A549 (cell line): ENCODE measurements around the gene IGF2BP3. TPM values are rescaled to one million over a fixed set of nuclear protein-coding genes. Genes with fewer than 3 reads are reported as not detected.

Experiments used
- ATAC-seq, 2 experiments: fragments of 200-7000 bp in 1 of 2; fragments of >200 bp in 1 of 2; cut with Nextera tagmentation in 1 of 2; cut with Tn5 transposase in 1 of 2; 3 replicates each; pipeline versions ENCODE4 v1.8.0 to v1.9.1; 2018 to 2020; ENCODE audit warnings: mild to moderate bottlenecking in 1 of 2, moderate library complexity in 1 of 2
- CTCF ChIA-PET: fragments of 300-600 bp; sonication (Branson Sonifier 250); formaldehyde crosslinking; extraction: SDS; loops from one replicate; lab custom pipeline; 2021; ENCODE audit warnings: antibody characterized with exemption, inconsistent platforms; lab: Yijun Ruan, JAX
- POLR2A ChIA-PET: fragments of 350-600 bp; formaldehyde crosslinking; extraction: SDS; loops from one replicate; lab custom pipeline; 2021; ENCODE audit warnings: antibody characterized with exemption, inconsistent platforms; lab: Yijun Ruan, JAX
- DNase-seq, 2 experiments: peaks; one replicate each; pipeline versions ENCODE4 v3.0.0 to v3.0.0-alpha.2; 2011 to 2016; ENCODE audit warnings: low read depth in 1 of 2, low spot score in 1 of 2
- FAIRE-seq: peaks from 2 replicates; lab custom pipeline; 2011; peaks lifted over from hg19 to GRCh38; lab: Jason Lieb, UNC
- H3K27ac ChIP-seq, 2 experiments: fragments of >200 bp; sonication (Bioruptor Twin); formaldehyde crosslinking; 3 replicates each; pipeline ENCODE4 v1.5.1; 2016 to 2017
- H3K4me1 ChIP-seq: fragments of >200 bp; sonication (Bioruptor Twin); formaldehyde crosslinking; 3 replicates; pipeline ENCODE4 v1.6.1; 2016
- H3K4me2 ChIP-seq: fragments of >200 bp; sonication (Bioruptor Twin); formaldehyde crosslinking; 3 replicates; pipeline ENCODE4 v1.6.1; 2016
- H3K4me3 ChIP-seq: fragments of >200 bp; sonication (Bioruptor Twin); formaldehyde crosslinking; 3 replicates; pipeline ENCODE4 v1.5.1; 2016
- H3K9me3 ChIP-seq: fragments of >200 bp; sonication (Bioruptor Twin); formaldehyde crosslinking; 3 replicates; pipeline ENCODE4 v1.6.1; 2016
- CHD2 ChIP-seq: fragments of 150-350 bp; IDR thresholded peaks from 2 replicates; pipeline ENCODE4 v1.6.1; 2014; ENCODE audit warnings: low read length; ENCODE audit not compliant: partially characterized antibody
- EP300 ChIP-seq, 2 experiments: fragments of >200 bp; sonication (Bioruptor Twin); formaldehyde crosslinking; IDR thresholded peaks; 2 replicates in 1 of 2; 3 replicates in 1 of 2; pipeline ENCODE4 v1.6.1; 2016 to 2017
- FOSB ChIP-seq: fragments of 250-450 bp; sonication (Bioruptor Pico); IDR thresholded peaks from 2 replicates; pipeline ENCODE4 v1.5.0; 2020; ENCODE audit warnings: mild to moderate bottlenecking, moderate library complexity
- FOXS1 ChIP-seq: fragments of 250-450 bp; sonication (Bioruptor Pico); IDR thresholded peaks from 2 replicates; pipeline ENCODE4 v1.5.0; 2020; ENCODE audit warnings: mild to moderate bottlenecking, moderate library complexity
- HDAC2 ChIP-seq: fragments of 200-600 bp; sonication (generic); IDR thresholded peaks from 2 replicates; pipeline ENCODE4 v1.6.1; 2016
- MAZ ChIP-seq: fragments of 150-350 bp; IDR thresholded peaks from 2 replicates; pipeline ENCODE4 v1.6.1; 2014; ENCODE audit warnings: antibody characterized with exemption, low read depth, low read length, borderline replicate concordance
- MYC ChIP-seq: IDR thresholded peaks from 2 replicates; pipeline ENCODE4 v1.6.1; 2012; ENCODE audit warnings: mild to moderate bottlenecking, inconsistent platforms, low read length, improper control_type of control experiment, borderline replicate concordance
- PHF8 ChIP-seq: fragments of 200-600 bp; sonication (generic); IDR thresholded peaks from 2 replicates; pipeline ENCODE4 v1.6.1; 2016; ENCODE audit warnings: low read depth, mild to moderate bottlenecking, antibody characterized with exemption, moderate library complexity, borderline replicate concordance
- RAD21 ChIP-seq, 2 experiments: fragments of >200 bp in 1 of 2; sonication (Bioruptor Twin) in 1 of 2; formaldehyde crosslinking in 1 of 2; IDR thresholded peaks in 1 of 2; conservative IDR thresholded peaks in 1 of 2; 2 replicates in 1 of 2; 3 replicates in 1 of 2; pipeline ENCODE4 v1.6.1; 2012 to 2018; ENCODE audit warnings: inconsistent platforms in 1 of 2
- RARB ChIP-seq: fragments of 250-450 bp; sonication (Bioruptor Pico); IDR thresholded peaks from 2 replicates; pipeline ENCODE4 v1.8.0; 2021; ENCODE audit warnings: mild to moderate bottlenecking, moderate library complexity
- ZNF302 ChIP-seq: fragments of 250-450 bp; sonication (Bioruptor Pico); IDR thresholded peaks from 2 replicates; pipeline ENCODE4 v1.9.0; 2021; ENCODE audit warnings: inconsistent platforms, mild to moderate bottlenecking, moderate library complexity
- WGBS: methylation state at CpG from one replicate; pipeline ENCODE4 v1.1.6; 2017; ENCODE audit errors: missing lambda C conversion rate; 5-methylcytosine and 5-hydroxymethylcytosine counted together
- polyA plus RNA-seq, 4 experiments: library from polyadenylated mRNA; depleted of rRNA in 3 of 4; stranded (reverse); fragments of >200 nt; fragmentation: RNase III in 1 of 4; extraction: RNeasy Plus Mini Kit Qiagen cat#74134 plus additional on column Dnase treatment in 1 of 4; gene quantifications; 2 replicates in 3 of 4; 3 replicates in 1 of 4; pipeline ENCODE4 v1.2.3, GENCODE V29; 2011 to 2017
- TF ChIP-seq, protein P1 (sequence below): fragments of >200 bp; sonication (Bioruptor Twin); formaldehyde crosslinking; IDR thresholded peaks from 3 replicates; pipeline ENCODE4 v1.6.1; 2016
- TF ChIP-seq, protein P2 (sequence below): fragments of 150-350 bp; IDR thresholded peaks from 2 replicates; pipeline ENCODE4 v1.6.1; 2014; ENCODE audit warnings: low read depth, mild to moderate bottlenecking, low read length
- TF ChIP-seq, protein P3 (sequence below): fragments of >200 bp; sonication (Bioruptor Twin); formaldehyde crosslinking; IDR thresholded peaks from 2 replicates; pipeline ENCODE4 v1.6.1; 2016
- TF ChIP-seq, protein P4 (sequence below): fragments of 250-450 bp; sonication (Bioruptor Pico); IDR thresholded peaks from 2 replicates; pipeline ENCODE4 v1.5.0; 2020; ENCODE audit warnings: low read depth, mild to moderate bottlenecking, moderate library complexity
- TF ChIP-seq, protein P5 (sequence below): fragments of >200 bp; sonication (Bioruptor Twin); formaldehyde crosslinking; IDR thresholded peaks from 3 replicates; pipeline ENCODE4 v1.5.1; 2016

The IGF2BP3 gene
- polyA plus RNA-seq, 2 of the 4 experiments (the other 2 are of a cell fraction) = 26.7 to 62.0 TPM

DNA sequence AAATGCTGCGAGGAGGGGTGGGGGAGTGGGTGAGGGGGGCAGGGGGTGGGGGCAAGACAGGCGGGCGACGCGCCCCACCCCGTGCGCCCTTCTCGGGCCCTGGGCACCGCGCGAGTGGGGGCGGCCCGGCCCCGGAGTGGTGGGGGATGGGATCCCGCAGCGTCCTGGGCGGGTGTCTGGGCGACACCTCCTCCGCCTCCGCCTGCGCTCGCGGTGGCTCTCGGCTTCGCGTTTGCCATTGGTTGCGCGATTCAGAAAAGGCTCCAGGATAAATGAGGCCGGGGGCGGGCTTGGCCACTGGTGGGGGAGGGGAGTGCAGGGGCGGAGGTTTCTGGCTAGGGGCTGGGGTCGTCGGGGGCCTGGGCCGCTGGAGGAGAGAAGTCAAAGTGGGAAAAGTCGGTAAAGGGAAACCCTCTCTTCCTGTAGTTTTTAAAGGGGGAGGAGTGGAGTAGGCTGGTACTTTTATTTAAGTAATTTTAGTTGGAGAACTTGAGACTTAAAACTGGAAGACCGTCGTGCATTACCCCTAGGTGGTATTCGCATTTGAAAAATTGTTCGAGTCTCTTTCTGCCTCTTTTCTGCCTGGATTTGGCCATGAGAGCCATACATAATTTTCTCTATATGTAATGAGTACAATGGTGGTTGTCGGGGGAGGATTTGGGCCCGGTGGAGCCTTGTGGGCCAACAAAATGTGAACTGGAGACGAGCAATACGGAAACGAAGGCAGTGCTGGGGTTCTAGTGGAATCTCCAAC is 992 bp upstream of the IGF2BP3 start (continued):
- TF ChIP-seq, protein P1, sequence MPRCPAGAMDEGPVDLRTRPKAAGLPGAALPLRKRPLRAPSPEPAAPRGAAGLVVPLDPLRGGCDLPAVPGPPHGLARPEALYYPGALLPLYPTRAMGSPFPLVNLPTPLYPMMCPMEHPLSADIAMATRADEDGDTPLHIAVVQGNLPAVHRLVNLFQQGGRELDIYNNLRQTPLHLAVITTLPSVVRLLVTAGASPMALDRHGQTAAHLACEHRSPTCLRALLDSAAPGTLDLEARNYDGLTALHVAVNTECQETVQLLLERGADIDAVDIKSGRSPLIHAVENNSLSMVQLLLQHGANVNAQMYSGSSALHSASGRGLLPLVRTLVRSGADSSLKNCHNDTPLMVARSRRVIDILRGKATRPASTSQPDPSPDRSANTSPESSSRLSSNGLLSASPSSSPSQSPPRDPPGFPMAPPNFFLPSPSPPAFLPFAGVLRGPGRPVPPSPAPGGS = no peak
- TF ChIP-seq CHD2 (peak; percentile 61), MYC (peak; percentile 58; the same call in 1 of the 2 replicates), RARB (no peak; the same call in 1 of the 2 replicates), MAZ (no peak), FOXS1 (CRISPR knock-in tag) (no peak)

DNA sequence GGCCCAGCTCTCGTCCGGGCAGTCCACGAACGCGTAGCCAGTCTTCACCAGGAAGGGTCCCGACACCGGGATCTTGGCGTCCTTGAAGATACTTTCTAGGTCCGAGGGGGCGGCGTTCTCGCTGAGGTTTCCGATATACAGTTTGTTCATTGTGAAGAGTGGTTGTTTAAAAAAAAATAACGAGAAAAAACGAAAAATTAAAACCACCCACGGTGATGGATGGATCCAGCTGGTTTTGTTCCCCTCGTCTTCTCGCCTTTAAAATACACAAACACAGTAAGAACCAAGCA is 385 bp downstream of the IGF2BP3 start:
- 2% methylated on average over 13 of the region's 18 CpGs for WGBS
- Histone ChIP-seq H3K27ac (peak overlapping the region; percentile 97 to 99), H3K4me2 (peak overlapping the region; percentile 89), H3K9me3 (no peaks in the 10 kb centered on the region), H3K4me3 (peak overlapping the region; percentile 80), H3K4me1 (peaks cover 30% of the 10 kb centered on the region)
- ChIA-PET CTCF (interaction anchor here (0.9 to 1.4 kb wide), 7 partner anchors 40 to 197 kb away, joined by 3 to 8 read pairs (median 4); no protein-coding TSS in a partner anchor), POLR2A (interaction anchor here (1.0 to 1.6 kb wide), 3 partner anchors 47 to 197 kb away, joined by 3 to 5 read pairs (median 3); no protein-coding TSS in a partner anchor)
- ATAC-seq (no peak), DNase-seq (peak in 1 of 2 experiments; percentile 36), FAIRE-seq (no peak)
- TF ChIP-seq, protein P2, sequence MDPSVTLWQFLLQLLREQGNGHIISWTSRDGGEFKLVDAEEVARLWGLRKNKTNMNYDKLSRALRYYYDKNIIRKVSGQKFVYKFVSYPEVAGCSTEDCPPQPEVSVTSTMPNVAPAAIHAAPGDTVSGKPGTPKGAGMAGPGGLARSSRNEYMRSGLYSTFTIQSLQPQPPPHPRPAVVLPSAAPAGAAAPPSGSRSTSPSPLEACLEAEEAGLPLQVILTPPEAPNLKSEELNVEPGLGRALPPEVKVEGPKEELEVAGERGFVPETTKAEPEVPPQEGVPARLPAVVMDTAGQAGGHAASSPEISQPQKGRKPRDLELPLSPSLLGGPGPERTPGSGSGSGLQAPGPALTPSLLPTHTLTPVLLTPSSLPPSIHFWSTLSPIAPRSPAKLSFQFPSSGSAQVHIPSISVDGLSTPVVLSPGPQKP = no peak
- no peak for TF ChIP-seq FOSB (CRISPR knock-in tag)
- TF ChIP-seq ZNF302 (CRISPR knock-in tag) = no peak
- no peak for TF ChIP-seq RAD21 (conservative IDR thresholded peaks at IDR 0.05 in 1 of 2, IDR thresholded peaks at IDR 0.05 in 1 of 2)
- TF ChIP-seq MAZ = no peak
- no peak for TF ChIP-seq FOXS1 (CRISPR knock-in tag)
- TF ChIP-seq, protein P1 = no peak
- TF ChIP-seq, protein P3, sequence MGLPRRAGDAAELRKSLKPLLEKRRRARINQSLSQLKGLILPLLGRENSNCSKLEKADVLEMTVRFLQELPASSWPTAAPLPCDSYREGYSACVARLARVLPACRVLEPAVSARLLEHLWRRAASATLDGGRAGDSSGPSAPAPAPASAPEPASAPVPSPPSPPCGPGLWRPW = no peak
- TF ChIP-seq, protein P4, sequence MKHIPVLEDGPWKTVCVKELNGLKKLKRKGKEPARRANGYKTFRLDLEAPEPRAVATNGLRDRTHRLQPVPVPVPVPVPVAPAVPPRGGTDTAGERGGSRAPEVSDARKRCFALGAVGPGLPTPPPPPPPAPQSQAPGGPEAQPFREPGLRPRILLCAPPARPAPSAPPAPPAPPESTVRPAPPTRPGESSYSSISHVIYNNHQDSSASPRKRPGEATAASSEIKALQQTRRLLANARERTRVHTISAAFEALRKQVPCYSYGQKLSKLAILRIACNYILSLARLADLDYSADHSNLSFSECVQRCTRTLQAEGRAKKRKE (CRISPR knock-in tag) = no peak
- TF ChIP-seq, protein P5, sequence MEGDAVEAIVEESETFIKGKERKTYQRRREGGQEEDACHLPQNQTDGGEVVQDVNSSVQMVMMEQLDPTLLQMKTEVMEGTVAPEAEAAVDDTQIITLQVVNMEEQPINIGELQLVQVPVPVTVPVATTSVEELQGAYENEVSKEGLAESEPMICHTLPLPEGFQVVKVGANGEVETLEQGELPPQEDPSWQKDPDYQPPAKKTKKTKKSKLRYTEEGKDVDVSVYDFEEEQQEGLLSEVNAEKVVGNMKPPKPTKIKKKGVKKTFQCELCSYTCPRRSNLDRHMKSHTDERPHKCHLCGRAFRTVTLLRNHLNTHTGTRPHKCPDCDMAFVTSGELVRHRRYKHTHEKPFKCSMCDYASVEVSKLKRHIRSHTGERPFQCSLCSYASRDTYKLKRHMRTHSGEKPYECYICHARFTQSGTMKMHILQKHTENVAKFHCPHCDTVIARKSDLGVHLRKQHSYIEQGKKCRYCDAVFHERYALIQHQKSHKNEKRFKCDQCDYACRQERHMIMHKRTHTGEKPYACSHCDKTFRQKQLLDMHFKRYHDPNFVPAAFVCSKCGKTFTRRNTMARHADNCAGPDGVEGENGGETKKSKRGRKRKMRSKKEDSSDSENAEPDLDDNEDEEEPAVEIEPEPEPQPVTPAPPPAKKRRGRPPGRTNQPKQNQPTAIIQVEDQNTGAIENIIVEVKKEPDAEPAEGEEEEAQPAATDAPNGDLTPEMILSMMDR = no peak
- TF ChIP-seq PHF8 = no peak
- TF ChIP-seq HDAC2 = no peak
- TF ChIP-seq EP300 (IDR thresholded peaks at IDR 0.05) = no peak
